CD4-positive, alpha-beta T cell (primary cell): ENCODE results near the gene SYPL1. TPM values are rescaled to one million over a fixed set of nuclear protein-coding genes. Genes with fewer than 3 reads are reported as not detected.

Source experiments
- ATAC-seq: fragments of 200-7000 bp; cut with Tn5 transposase; one replicate; pipeline ENCODE4 v1.10.0; 2022; ENCODE audit warnings: mild to moderate bottlenecking; ENCODE audit not compliant: poor library complexity
- CTCF ChIA-PET: fragments of 350-600 bp; sonication (Branson Sonifier 250); formaldehyde crosslinking; loops from one replicate; lab custom pipeline; 2021; ENCODE audit warnings: antibody characterized with exemption, inconsistent platforms; lab: Charles Lee
- POLR2A ChIA-PET: fragments of 350-600 bp; sonication (Branson Sonifier 250); formaldehyde crosslinking; loops from one replicate; lab custom pipeline; 2021; ENCODE audit warnings: antibody characterized with exemption, inconsistent platforms; lab: Charles Lee
- DNase-seq, 14 experiments: peaks; one replicate each; pipeline ENCODE4 v3.0.0-alpha.2; 2013 to 2020; ENCODE audit warnings: mixed read lengths in 2 of 14
- H3K27ac ChIP-seq, 2 donors: one replicate each; pipeline versions ENCODE4 v1.5.1 to v1.7.0; 2013; ENCODE audit warnings: low read length in 2 of 2, low read depth in 1 of 2, mild to moderate bottlenecking in 1 of 2
- H3K27me3 ChIP-seq, 2 experiments: 1 replicate in 1 of 2; 2 replicates in 1 of 2; pipeline versions ENCODE4 v1.6.1 to v1.7.0; 2013; ENCODE audit warnings: low read length in 2 of 2, control low read depth in 1 of 2, mild to moderate bottlenecking in 1 of 2, moderate library complexity in 1 of 2; ENCODE audit not compliant: insufficient read depth in 2 of 2, control insufficient read depth in 1 of 2
- H3K36me3 ChIP-seq: one replicate; pipeline ENCODE4 v1.6.1; 2013; ENCODE audit warnings: low read length, control low read depth; ENCODE audit not compliant: insufficient read depth
- H3K4me1 ChIP-seq: one replicate; pipeline ENCODE4 v1.6.1; 2013; ENCODE audit warnings: low read length, control low read depth; ENCODE audit not compliant: insufficient read depth
- H3K4me3 ChIP-seq: one replicate; pipeline ENCODE4 v1.5.1; 2013; ENCODE audit warnings: mild to moderate bottlenecking, low read length, moderate library complexity
- H3K9me3 ChIP-seq, 2 experiments: 1 replicate in 1 of 2; 2 replicates in 1 of 2; pipeline versions ENCODE4 v1.6.1 to v1.7.0; 2013; ENCODE audit warnings: low read length in 2 of 2, mild to moderate bottlenecking in 2 of 2, control low read depth in 1 of 2, moderate library complexity in 1 of 2; ENCODE audit not compliant: control insufficient read depth in 1 of 2, insufficient read depth in 1 of 2
- H3K27ac Mint-ChIP-seq: one replicate; pipeline ENCODE4 v1.8.0; 2020; ENCODE audit warnings: mixed read lengths
- H3K27me3 Mint-ChIP-seq: one replicate; pipeline ENCODE4 v1.8.0; 2021; ENCODE audit warnings: mixed read lengths
- H3K36me3 Mint-ChIP-seq: one replicate; pipeline ENCODE4 v1.8.0; 2021; ENCODE audit warnings: low read depth, mixed read lengths
- H3K4me1 Mint-ChIP-seq: one replicate; pipeline ENCODE4 v1.8.0; 2021; ENCODE audit warnings: low read depth, mixed read lengths
- H3K4me3 Mint-ChIP-seq: one replicate; pipeline ENCODE4 v1.8.0; 2020; ENCODE audit warnings: mild to moderate bottlenecking, mixed read lengths
- H3K9me3 Mint-ChIP-seq: one replicate; pipeline ENCODE4 v1.8.0; 2020; ENCODE audit warnings: mixed read lengths
- CTCF ChIP-seq: fragments of 200-600 bp; IDR thresholded peaks from one replicate; pipeline ENCODE4 v1.8.0; 2022; ENCODE audit warnings: antibody characterized with exemption, mild to moderate bottlenecking
- intact Hi-C, 2 experiments: fragments of 100-400 bp; cut with DNase I in 1 of 2; cut with micrococcal nuclease in 1 of 2; formaldehyde crosslinking; loops; one replicate each; pipeline versions ENCODE4 v1.15.1 to v1.9.0; 2023 to 2025; cut with DNase I, micrococcal nuclease
- total RNA-seq, 174 experiments: library from RNA in 2 of 174; stranded (reverse) in 2 of 174; gene quantifications; one replicate each; pipeline ENCODE4 v1.2.3 and lab custom pipeline; 2021 to 2026

SYPL1 gene
- total RNA-seq, 2 experiments from 2014 or later: 51.2 to 53.1 TPM

DNA sequence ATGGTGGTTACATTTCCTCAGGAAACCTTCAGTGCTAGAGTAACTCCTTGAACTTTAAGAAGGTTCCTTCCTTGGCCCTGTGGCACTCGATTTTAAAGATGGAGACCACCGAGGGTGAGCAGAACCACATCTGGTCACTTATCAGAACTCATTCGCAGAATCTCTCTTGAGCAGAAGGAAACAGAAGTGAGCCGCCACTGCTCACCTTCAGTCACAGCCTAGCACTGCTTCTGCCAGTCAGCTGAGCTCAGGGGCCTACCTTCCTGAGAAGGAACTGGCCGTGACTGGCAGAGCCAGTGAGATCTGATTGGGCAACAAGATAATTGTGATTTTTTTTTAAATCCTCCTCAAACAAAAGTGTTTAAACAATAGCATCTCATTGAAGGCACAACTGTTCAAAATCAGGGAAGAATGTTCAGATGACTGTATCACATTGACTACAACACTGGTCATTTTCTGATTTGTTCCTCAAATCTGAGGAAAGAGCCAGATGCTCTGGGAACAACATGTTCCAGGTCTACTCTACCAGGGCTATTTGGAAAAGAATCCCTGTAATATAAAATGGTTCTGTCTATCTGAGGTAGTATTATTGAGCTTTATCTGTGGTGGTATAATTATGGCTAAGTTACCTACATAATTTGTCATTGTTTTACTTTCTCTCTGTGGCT, 2.7 kb upstream of the SYPL1 start:
- peak in 12 of 14 experiments; percentile 13 to 55 (median 28) for DNase-seq
- peak overlapping the region; percentile 72 for H3K4me3 Mint-ChIP-seq
- POLR2A ChIA-PET: interaction anchor here (1.3 to 10.6 kb wide), 4 partner anchors 11 to 43 kb away, joined by 4 to 149 read pairs (median 6); no protein-coding TSS in a partner anchor
- no peaks in the 10 kb centered on the region for H3K27me3 ChIP-seq
- TF ChIP-seq CTCF: no peak
- CTCF ChIA-PET: no interaction called here
- H3K27me3 Mint-ChIP-seq: no peaks in the 10 kb centered on the region
- H3K9me3 ChIP-seq: no peaks in the 10 kb centered on the region
- H3K4me1 ChIP-seq: peaks cover 26% of the 10 kb centered on the region
- H3K36me3 ChIP-seq: no peaks in the 10 kb centered on the region
- H3K4me1 Mint-ChIP-seq: peaks cover 68% of the 10 kb centered on the region
- peak overlapping the region; percentile 4 to 5 for H3K27ac ChIP-seq
- no peak overlapping the region for H3K4me3 ChIP-seq
- H3K9me3 Mint-ChIP-seq: no peaks in the 10 kb centered on the region
- ATAC-seq: no peak
- peaks cover 7% of the 10 kb centered on the region for H3K36me3 Mint-ChIP-seq
- intact Hi-C loops: loop anchor here (5.0 kb wide), 4 partner anchors 58 to 1057 kb away; partner anchors contain the start of genes ATXN7L1 (in 2 of the 2) and RINT1 (in 1 of the 2)
- peak overlapping the region; percentile 90 for H3K27ac Mint-ChIP-seq

GRCh38 chr7:106112972-106113421, 885 bp upstream of the SYPL1 start:
- Mint-ChIP-seq H3K4me1 (peaks cover 82% of the 10 kb centered on the region), H3K36me3 (peaks cover 14% of the 10 kb centered on the region)
- H3K4me1 ChIP-seq: peaks cover 26% of the 10 kb centered on the region

More at GRCh38 chr7:106112972-106113421, 885 bp upstream of the SYPL1 start:
- ChIA-PET CTCF (interaction anchor here (1.4 to 2.5 kb wide), 3 partner anchors 10 to 42 kb away, joined by 4 to 8 read pairs (median 4); no protein-coding TSS in a partner anchor), POLR2A (interaction anchor here (0.8 to 10.6 kb wide), 24 partner anchors 8 to 1132 kb away, joined by 3 to 149 read pairs (median 4); partner anchors contain the start of genes CCDC71L, HBP1, KMT2E and NAMPT)
- Histone ChIP-seq H3K9me3 (no peaks in the 10 kb centered on the region), H3K27me3 (no peaks in the 10 kb centered on the region), H3K4me3 (peak overlapping the region; percentile 73), H3K27ac (peak overlapping the region; percentile 81 to 82), H3K36me3 (no peaks in the 10 kb centered on the region)
- ATAC-seq: no peak
- H3K4me3 Mint-ChIP-seq: peak overlapping the region; percentile 94
- no peaks in the 10 kb centered on the region for H3K9me3 Mint-ChIP-seq
- TF ChIP-seq CTCF: no peak
- peak in 2 of 14 experiments; percentile 11 to 25 for DNase-seq
- intact Hi-C loops: loop anchor here (5.0 kb wide), 4 partner anchors 56 to 1059 kb away; partner anchors contain the start of genes ATXN7L1 (in 2 of the 2) and RINT1 (in 1 of the 2)
- peak overlapping the region; percentile 90 for H3K27ac Mint-ChIP-seq
- no peaks in the 10 kb centered on the region for H3K27me3 Mint-ChIP-seq
